SK-N-SH treated with all-trans-retinoic acid at 6 μM for 48 hours (cell line): ENCODE results near the gene ALK.

Experiments
- TOX ChIP-seq: fragments of 250-450 bp; sonication (Bioruptor Pico); IDR thresholded peaks from 2 replicates; pipeline ENCODE4 v1.8.0; 2021; ENCODE audit warnings: mild to moderate bottlenecking, moderate library complexity, borderline replicate concordance
- ZFP3 ChIP-seq: fragments of 250-450 bp; sonication (Bioruptor Pico); IDR thresholded peaks from 2 replicates; pipeline ENCODE4 v1.5.0; 2020; ENCODE audit warnings: mild to moderate bottlenecking, moderate library complexity
- ZNF565 ChIP-seq: fragments of 450-650 bp; formaldehyde crosslinking; conservative IDR thresholded peaks from 2 replicates; pipeline ENCODE4 v1.5.0; 2020; ENCODE audit warnings: low read depth, mild to moderate bottlenecking, moderate library complexity
- TF ChIP-seq, protein P1 (sequence below): fragments of 250-450 bp; sonication (Bioruptor Pico); IDR thresholded peaks from 2 replicates; pipeline ENCODE4 v1.5.0; 2020; ENCODE audit warnings: mild to moderate bottlenecking, moderate library complexity

DNA sequence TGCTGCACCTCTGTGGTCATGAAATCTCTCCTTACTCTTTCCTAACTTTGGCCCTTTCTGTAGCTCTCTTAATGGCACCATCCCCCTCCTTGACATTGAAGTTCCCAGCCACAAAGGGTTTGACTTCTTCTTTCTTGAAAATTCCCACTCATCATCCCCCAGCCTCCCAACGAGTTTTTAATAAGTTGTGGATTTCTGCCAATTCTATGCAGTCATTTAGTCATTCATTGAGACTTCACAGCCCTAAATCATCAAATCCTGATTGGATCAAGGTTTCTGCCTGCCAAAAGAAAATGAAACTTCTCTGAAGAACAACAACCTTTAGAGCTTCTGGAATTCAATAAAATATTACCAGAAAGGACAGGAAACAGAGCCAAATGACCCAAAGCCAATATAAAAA, 451.9 kb downstream of the ALK start:
- TF ChIP-seq, protein P1, sequence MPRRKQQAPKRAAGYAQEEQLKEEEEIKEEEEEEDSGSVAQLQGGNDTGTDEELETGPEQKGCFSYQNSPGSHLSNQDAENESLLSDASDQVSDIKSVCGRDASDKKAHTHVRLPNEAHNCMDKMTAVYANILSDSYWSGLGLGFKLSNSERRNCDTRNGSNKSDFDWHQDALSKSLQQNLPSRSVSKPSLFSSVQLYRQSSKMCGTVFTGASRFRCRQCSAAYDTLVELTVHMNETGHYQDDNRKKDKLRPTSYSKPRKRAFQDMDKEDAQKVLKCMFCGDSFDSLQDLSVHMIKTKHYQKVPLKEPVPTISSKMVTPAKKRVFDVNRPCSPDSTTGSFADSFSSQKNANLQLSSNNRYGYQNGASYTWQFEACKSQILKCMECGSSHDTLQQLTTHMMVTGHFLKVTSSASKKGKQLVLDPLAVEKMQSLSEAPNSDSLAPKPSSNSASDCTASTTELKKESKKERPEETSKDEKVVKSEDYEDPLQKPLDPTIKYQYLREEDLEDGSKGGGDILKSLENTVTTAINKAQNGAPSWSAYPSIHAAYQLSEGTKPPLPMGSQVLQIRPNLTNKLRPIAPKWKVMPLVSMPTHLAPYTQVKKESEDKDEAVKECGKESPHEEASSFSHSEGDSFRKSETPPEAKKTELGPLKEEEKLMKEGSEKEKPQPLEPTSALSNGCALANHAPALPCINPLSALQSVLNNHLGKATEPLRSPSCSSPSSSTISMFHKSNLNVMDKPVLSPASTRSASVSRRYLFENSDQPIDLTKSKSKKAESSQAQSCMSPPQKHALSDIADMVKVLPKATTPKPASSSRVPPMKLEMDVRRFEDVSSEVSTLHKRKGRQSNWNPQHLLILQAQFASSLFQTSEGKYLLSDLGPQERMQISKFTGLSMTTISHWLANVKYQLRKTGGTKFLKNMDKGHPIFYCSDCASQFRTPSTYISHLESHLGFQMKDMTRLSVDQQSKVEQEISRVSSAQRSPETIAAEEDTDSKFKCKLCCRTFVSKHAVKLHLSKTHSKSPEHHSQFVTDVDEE, result no peak
- TF ChIP-seq TOX (CRISPR knock-in tag) (no peak), ZFP3 (CRISPR knock-in tag) (no peak), ZNF565 (CRISPR knock-in tag) (no peak)
